SK-N-SH treated with all-trans-retinoic acid at 6 μM for 48 hours (cell line): ENCODE data around the gene TMEM50A.
"Not testable (repeated sequence)": the region's sequence is repeated elsewhere in the genome, so short reads cannot be mapped to it uniquely, and the experiment has no call there.

ENCODE experiments used
- ATAC-seq: fragments of 200-7000 bp; cut with Tn5 transposase; 3 replicates; pipeline ENCODE4 v1.9.1; 2020; ENCODE audit warnings: mild to moderate bottlenecking, moderate library complexity
- ARNTL ChIP-seq: fragments of 450-650 bp; formaldehyde crosslinking; IDR thresholded peaks from 2 replicates; pipeline ENCODE4 v1.5.0; 2020; ENCODE audit warnings: low read depth, mild to moderate bottlenecking, moderate library complexity, borderline replicate concordance
- CREB5 ChIP-seq: fragments of 250-450 bp; sonication (Bioruptor Pico); IDR thresholded peaks from 2 replicates; pipeline ENCODE4 v1.5.1; 2020; ENCODE audit warnings: low read depth, mild to moderate bottlenecking, moderate library complexity
- CSRNP3 ChIP-seq: fragments of 250-450 bp; sonication (Bioruptor Pico); IDR thresholded peaks from 2 replicates; pipeline ENCODE4 v1.5.1; 2021; ENCODE audit warnings: mild to moderate bottlenecking, moderate library complexity
- ESRRG ChIP-seq: fragments of 250-450 bp; sonication (Bioruptor Pico); IDR thresholded peaks from 2 replicates; pipeline ENCODE4 v1.6.1; 2021; ENCODE audit warnings: mild to moderate bottlenecking
- PPARA ChIP-seq: fragments of 250-450 bp; sonication (Bioruptor Pico); IDR thresholded peaks from 2 replicates; pipeline ENCODE4 v1.5.0; 2020; ENCODE audit warnings: mild to moderate bottlenecking, borderline replicate concordance
- ZFP3 ChIP-seq: fragments of 250-450 bp; sonication (Bioruptor Pico); IDR thresholded peaks from 2 replicates; pipeline ENCODE4 v1.5.0; 2020; ENCODE audit warnings: mild to moderate bottlenecking, moderate library complexity
- ZNF565 ChIP-seq: fragments of 450-650 bp; formaldehyde crosslinking; conservative IDR thresholded peaks from 2 replicates; pipeline ENCODE4 v1.5.0; 2020; ENCODE audit warnings: low read depth, mild to moderate bottlenecking, moderate library complexity
- ZNF70 ChIP-seq: fragments of 450-650 bp; formaldehyde crosslinking; IDR thresholded peaks from 2 replicates; pipeline ENCODE4 v1.5.0; 2020; ENCODE audit warnings: mild to moderate bottlenecking, moderate library complexity
- ZNF8 ChIP-seq: fragments of 450-650 bp; formaldehyde crosslinking; IDR thresholded peaks from 2 replicates; pipeline ENCODE4 v1.5.0; 2020; ENCODE audit warnings: mild to moderate bottlenecking, moderate library complexity
- TF ChIP-seq, protein P1 (sequence below): fragments of 250-450 bp; sonication (Bioruptor Pico); IDR thresholded peaks from 2 replicates; pipeline ENCODE4 v1.8.0; 2021; ENCODE audit warnings: low read depth, mild to moderate bottlenecking, moderate library complexity, borderline replicate concordance

Gene TMEM50A

DNA sequence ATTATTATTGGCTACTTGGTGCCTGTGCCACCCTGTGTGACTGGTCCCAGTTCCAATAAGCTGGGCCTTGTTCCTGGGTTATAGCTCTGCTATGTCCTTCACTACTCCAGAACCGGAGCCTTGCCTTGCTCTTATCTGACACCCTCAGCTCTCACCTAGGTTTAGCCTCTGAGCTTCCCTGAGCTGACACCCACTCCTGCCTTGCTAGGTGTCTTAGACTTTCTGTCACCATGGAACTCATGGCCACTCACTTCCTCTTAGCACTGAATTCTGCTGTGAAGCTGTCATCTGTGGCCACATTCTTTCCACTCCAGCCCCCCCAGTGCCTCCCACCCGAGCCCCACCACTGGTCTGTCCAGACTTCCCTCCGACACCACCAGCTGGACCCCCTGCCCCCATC lies 51.6 kb downstream of the TMEM50A start:
- ATAC-seq = not testable (repeated sequence)

GRCh38 chr1:25392841-25393240 lies 54.7 kb downstream of the TMEM50A start:
- no peak for ATAC-seq
- TF ChIP-seq CSRNP3 (CRISPR knock-in tag) (no peak), ZNF565 (no peak), ESRRG (CRISPR knock-in tag) (no peak), ZNF8 (no peak), ZNF70 (CRISPR knock-in tag) (no peak), ARNTL (CRISPR knock-in tag) (no peak), PPARA (CRISPR knock-in tag) (no peak), ZFP3 (CRISPR knock-in tag) (no peak), CREB5 (CRISPR knock-in tag) (no peak)
- TF ChIP-seq, protein P1, sequence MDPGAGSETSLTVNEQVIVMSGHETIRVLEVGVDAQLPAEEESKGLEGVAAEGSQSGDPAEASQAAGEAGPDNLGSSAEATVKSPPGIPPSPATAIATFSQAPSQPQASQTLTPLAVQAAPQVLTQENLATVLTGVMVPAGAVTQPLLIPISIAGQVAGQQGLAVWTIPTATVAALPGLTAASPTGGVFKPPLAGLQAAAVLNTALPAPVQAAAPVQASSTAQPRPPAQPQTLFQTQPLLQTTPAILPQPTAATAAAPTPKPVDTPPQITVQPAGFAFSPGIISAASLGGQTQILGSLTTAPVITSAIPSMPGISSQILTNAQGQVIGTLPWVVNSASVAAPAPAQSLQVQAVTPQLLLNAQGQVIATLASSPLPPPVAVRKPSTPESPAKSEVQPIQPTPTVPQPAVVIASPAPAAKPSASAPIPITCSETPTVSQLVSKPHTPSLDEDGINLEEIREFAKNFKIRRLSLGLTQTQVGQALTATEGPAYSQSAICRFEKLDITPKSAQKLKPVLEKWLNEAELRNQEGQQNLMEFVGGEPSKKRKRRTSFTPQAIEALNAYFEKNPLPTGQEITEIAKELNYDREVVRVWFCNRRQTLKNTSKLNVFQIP = no peak

- ATAC-seq = not testable (repeated sequence)
Observed at GRCh38 chr1:25397549-25397948, 59.4 kb downstream of the TMEM50A start.

- not testable (repeated sequence) for ATAC-seq
Observed at GRCh38 chr1:25398079-25398478, 59.9 kb downstream of the TMEM50A start.

DNA sequence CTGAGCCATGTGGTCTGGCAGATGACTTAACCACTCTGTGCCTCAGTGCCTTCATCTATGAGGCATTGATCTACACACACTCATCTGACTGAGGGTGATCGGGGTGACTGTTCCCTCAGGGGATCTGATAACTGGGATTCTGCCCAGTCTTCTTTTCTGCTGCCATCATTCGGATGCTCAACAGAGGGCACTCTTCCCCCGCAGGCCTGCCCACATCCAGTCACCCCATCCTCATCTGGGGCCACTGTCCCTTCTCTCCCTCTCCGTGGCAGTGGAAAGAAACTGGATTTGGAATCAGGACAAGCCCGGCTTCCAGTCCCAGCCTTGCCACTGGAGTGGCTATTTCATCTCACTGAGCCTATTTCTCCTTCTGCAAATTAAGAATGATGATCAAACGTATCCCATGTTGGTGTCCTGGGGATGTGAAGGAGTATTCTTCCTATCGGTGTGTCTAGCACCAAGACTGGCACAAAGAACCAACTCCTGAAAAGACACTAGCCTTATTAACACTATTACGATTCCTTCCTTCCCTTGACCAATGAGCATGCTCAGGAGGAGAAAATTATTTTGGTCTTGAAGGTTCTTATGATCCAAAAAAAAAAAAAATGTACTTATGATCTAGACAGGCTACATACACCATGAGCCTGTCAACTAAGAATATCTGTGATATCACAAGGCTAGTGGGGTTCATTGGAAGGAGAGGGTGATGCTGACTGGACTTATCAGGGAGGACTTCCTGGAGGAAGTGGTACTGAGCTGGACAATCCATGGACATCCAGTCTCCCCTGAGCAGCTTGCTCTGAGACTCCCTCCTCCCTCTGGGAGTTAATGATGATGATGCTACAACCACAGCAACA lies 65.0 kb downstream of the TMEM50A start:
- peak; percentile 97 for ATAC-seq

DNA sequence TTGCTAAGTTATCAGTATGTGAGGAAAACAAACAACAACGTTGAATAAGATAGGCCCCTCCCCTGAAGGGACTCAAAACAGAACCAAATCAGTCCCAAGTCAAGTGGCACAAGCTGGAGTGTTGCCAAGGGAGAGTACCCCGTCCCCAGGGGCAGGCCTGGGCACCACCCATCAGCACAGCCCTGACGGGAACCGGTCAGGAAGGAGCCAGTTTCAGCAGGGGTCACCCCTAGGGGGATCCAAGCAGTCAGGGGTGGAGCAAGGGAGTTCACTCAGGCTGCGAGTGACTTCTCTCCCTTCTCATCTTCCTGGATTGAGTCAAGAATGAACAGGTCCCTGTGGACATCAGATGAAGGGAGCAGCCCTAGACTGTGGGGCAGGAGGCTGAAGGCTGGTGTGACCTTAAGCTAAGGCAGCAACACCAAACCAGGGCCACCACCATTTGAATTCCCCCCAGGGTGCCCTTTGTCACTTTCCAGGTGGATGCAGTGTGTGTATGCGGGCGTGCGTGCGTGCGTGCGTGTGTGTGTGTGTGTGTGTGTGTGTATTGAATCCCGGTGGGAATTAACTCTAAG lies 67.7 kb downstream of the TMEM50A start:
- ATAC-seq = not testable (repeated sequence)

- ATAC-seq = not testable (repeated sequence)
Observed at GRCh38 chr1:25409641-25410427, 71.7 kb downstream of the TMEM50A start.
